ENCODE data around the gene OGFOD2.

OGFOD2 gene

GRCh38 chr12:122977655-122978392 lies 2.8 kb downstream of the OGFOD2 start:
- no peak for DNase-seq

- DNase-seq, result peak; percentile 15
Observed at GRCh38 chr12:122978507-122978955, 3.5 kb downstream of the OGFOD2 start.

GRCh38 chr12:122979001-122979907 lies 4.2 kb downstream of the OGFOD2 start:
- DNase-seq, result peak; percentile 14

- no peak for DNase-seq
Observed at GRCh38 chr12:122979908-122980182, 4.8 kb downstream of the OGFOD2 start.

- DNase-seq, result peak; percentile 64
Observed at GRCh38 chr12:122980183-122981035, 5.4 kb downstream of the OGFOD2 start, which contains the start of gene ARL6IP4. TSS of gene ARL6IP4 (plus strand) at chr12:122980681. CDS start at chr12:122981140, 459 bp downstream.

GRCh38 chr12:122981036-122981471 lies 6.0 kb downstream of the OGFOD2 start:
- DNase-seq, result no peak

GRCh38 chr12:122981587-122982476 lies 6.8 kb downstream of the OGFOD2 start:
- peak; percentile 16 for DNase-seq

- peak; percentile 13 for DNase-seq
Observed at GRCh38 chr12:122982477-122982815, 7.4 kb downstream of the OGFOD2 start.

GRCh38 chr12:122982963-122983788 lies 8.1 kb downstream of the OGFOD2 start:
- peak; percentile 13 for DNase-seq

GRCh38 chr12:122983789-122984515 lies 8.9 kb downstream of the OGFOD2 start:
- peak; percentile 14 for DNase-seq

GRCh38 chr12:122984612-122985337 lies 9.7 kb downstream of the OGFOD2 start:
- DNase-seq, result no peak

- DNase-seq, result no peak
Observed at GRCh38 chr12:122985338-122986257, 10.6 kb downstream of the OGFOD2 start.

- no peak for DNase-seq
Observed at GRCh38 chr12:122986258-122986871, 11.3 kb downstream of the OGFOD2 start.

GRCh38 chr12:122987086-122987951 lies 12.3 kb downstream of the OGFOD2 start:
- DNase-seq, result no peak

- DNase-seq, result no peak
Observed at GRCh38 chr12:122988036-122988435, 13.0 kb downstream of the OGFOD2 start.

- DNase-seq, result no peak
Observed at GRCh38 chr12:122988612-122989212, 13.7 kb downstream of the OGFOD2 start.

Data from activated CD8-positive, alpha-beta memory T cell treated with anti-CD3 and anti-CD28 coated beads, Interleukin-2, amount 50 U/mL, for 4 hours (primary cell).